Measurements from ENCODE around the gene SCYGR6.

DNA sequence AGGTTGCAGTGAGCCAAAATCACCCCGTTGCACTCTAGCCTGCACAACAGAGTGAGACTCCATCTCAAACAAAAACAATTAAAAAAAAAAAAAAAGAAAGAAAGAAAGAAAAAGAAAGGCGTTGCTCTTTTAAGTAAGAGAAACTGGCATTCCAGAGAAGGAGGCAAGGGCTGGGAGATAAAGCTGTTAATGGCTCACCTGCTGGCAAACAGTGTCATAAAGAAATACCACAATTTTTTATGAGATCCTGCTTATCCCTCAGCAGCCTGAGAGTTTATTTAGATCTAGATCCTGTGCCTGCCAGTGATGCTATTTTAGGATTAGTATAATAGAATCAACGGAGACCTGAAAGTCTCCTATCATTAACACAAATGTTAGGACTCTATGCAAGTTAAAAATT is 23.0 kb downstream of the SCYGR6 start:
- TF ChIP-seq, protein P1, sequence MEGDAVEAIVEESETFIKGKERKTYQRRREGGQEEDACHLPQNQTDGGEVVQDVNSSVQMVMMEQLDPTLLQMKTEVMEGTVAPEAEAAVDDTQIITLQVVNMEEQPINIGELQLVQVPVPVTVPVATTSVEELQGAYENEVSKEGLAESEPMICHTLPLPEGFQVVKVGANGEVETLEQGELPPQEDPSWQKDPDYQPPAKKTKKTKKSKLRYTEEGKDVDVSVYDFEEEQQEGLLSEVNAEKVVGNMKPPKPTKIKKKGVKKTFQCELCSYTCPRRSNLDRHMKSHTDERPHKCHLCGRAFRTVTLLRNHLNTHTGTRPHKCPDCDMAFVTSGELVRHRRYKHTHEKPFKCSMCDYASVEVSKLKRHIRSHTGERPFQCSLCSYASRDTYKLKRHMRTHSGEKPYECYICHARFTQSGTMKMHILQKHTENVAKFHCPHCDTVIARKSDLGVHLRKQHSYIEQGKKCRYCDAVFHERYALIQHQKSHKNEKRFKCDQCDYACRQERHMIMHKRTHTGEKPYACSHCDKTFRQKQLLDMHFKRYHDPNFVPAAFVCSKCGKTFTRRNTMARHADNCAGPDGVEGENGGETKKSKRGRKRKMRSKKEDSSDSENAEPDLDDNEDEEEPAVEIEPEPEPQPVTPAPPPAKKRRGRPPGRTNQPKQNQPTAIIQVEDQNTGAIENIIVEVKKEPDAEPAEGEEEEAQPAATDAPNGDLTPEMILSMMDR (IDR thresholded peaks at IDR 0.05), result no peak
- TF ChIP-seq POLR2AphosphoS5 (IDR thresholded peaks at IDR 0.05), result no peak
- no peak for TF ChIP-seq POLR2A (IDR thresholded peaks at IDR 0.05)
